Measurements from ENCODE around the gene CADM4.

The CADM4 gene

GRCh38 chr19:43673637-43674036 is 34.0 kb upstream of the CADM4 start:
- no peak overlapping the region for H3K27ac Mint-ChIP-seq
- ATAC-seq (ENCODE audit: low read depth) (no peak), DNase-seq (ENCODE audit: low spot score in 2 of 2) (no peak)
- H3K4me1 Mint-ChIP-seq = peaks cover 8% of the 10 kb centered on the region
- peaks cover 2% of the 10 kb centered on the region for H3K36me3 Mint-ChIP-seq
- no peak overlapping the region for H3K4me3 Mint-ChIP-seq
- H3K9me3 Mint-ChIP-seq = no peaks in the 10 kb centered on the region
- peaks cover 16% of the 10 kb centered on the region for H3K27me3 Mint-ChIP-seq

- Mint-ChIP-seq H3K27me3 (peaks cover 28% of the 10 kb centered on the region), H3K9me3 (peaks cover 6% of the 10 kb centered on the region), H3K4me1 (peaks cover 17% of the 10 kb centered on the region), H3K36me3 (peaks cover 5% of the 10 kb centered on the region), H3K27ac (no peak overlapping the region), H3K4me3 (no peak overlapping the region)
- DNase-seq (ENCODE audit: low spot score in 2 of 2) (no peak), ATAC-seq (ENCODE audit: low read depth) (no peak)
Observed at GRCh38 chr19:43672061-43672679, 32.5 kb upstream of the CADM4 start.

GRCh38 chr19:43668406-43669109 is 28.9 kb upstream of the CADM4 start:
- Mint-ChIP-seq H3K9me3 (peaks cover 6% of the 10 kb centered on the region), H3K4me3 (peak overlapping the region; percentile 76), H3K36me3 (peaks cover 3% of the 10 kb centered on the region), H3K4me1 (peaks cover 25% of the 10 kb centered on the region), H3K27ac (no peak overlapping the region), H3K27me3 (peaks cover 31% of the 10 kb centered on the region)
- ATAC-seq (ENCODE audit: low read depth) (peak; percentile 74), DNase-seq (ENCODE audit: low spot score in 2 of 2) (peak; percentile 74 to 75)

DNA sequence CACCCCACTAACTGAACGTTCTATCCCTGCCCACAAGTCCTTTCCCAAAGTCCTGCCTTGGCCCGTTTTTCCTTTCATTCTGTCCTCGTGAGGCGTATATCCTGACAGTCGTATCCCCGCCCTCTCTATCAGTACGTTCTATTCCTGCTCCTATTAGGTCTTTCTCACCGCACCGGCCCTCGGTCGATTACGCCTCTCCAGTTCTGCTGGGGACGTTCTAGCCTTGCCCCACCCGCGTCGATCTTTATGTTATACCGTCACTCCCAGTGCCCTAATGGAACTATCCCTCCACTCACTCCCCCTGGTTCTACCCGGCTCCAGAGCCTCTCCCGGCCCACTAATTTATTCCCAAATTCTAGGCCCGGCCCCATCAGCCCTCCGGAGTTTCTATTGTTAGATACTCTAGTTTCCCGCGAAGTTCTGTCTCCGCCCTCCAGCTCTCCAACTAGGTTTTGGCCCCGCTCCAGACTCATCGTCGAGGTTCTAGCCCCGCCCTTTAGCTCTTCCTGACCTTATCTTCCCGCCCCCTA is 28.3 kb upstream of the CADM4 start:
- Mint-ChIP-seq H3K4me1 (peaks cover 26% of the 10 kb centered on the region), H3K9me3 (peaks cover 6% of the 10 kb centered on the region), H3K4me3 (peak overlapping the region; percentile 76), H3K27me3 (peaks cover 31% of the 10 kb centered on the region), H3K36me3 (peaks cover 3% of the 10 kb centered on the region), H3K27ac (no peak overlapping the region)
- ATAC-seq (ENCODE audit: low read depth) = no peak
- DNase-seq (ENCODE audit: low spot score in 2 of 2) = no peak

GRCh38 chr19:43667126-43667875 is 27.7 kb upstream of the CADM4 start:
- no peak overlapping the region for H3K4me3 Mint-ChIP-seq
- peaks cover 32% of the 10 kb centered on the region for H3K27me3 Mint-ChIP-seq
- ATAC-seq (ENCODE audit: low read depth) (no peak), DNase-seq (ENCODE audit: low spot score in 2 of 2) (no peak)
- peaks cover 3% of the 10 kb centered on the region for H3K36me3 Mint-ChIP-seq
- H3K27ac Mint-ChIP-seq = no peak overlapping the region
- H3K9me3 Mint-ChIP-seq = peaks cover 6% of the 10 kb centered on the region
- H3K4me1 Mint-ChIP-seq = peaks cover 26% of the 10 kb centered on the region

DNA sequence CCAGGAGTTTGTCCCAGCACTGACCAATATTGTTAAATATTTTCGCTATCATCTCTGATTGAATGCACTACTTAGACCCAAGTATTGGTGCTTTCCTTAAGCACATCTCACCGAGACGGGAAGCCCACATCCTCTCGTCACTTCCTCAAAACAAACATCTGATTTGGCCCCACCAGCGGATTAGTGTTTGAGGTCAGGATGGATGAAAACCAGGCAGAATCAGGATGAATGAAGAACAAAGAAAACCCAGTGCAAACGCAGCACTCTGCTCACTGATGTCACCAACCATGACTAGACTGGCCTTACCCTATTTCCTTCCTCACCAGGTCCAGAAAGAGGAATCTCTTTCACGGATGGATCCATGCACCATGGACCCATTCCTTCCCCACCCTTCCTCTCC is 24.4 kb upstream of the CADM4 start:
- H3K9me3 Mint-ChIP-seq = peaks cover 7% of the 10 kb centered on the region
- peaks cover 23% of the 10 kb centered on the region for H3K4me1 Mint-ChIP-seq

DNA sequence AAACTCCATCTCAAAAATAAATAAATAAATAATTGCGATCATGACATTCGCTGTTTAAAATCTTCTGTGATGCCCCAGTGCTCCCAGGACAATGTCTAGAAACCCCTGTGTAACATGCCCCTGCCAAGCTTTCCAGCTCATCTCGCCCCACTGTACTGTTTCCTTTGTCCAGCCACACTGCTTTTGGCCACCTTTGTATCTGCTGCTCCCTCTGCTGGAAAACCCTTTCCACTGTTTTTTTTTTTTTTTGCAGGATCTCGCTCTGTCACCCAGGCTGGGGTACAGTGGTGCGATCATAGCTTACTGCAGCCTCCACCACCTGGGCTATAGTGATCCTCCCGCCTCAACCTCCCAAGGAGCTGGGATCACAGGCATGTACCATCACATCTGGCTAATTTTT is 22.8 kb upstream of the CADM4 start:
- H3K27ac Mint-ChIP-seq = no peak overlapping the region
- peaks cover 3% of the 10 kb centered on the region for H3K36me3 Mint-ChIP-seq
- H3K4me3 Mint-ChIP-seq = no peak overlapping the region
- peaks cover 5% of the 10 kb centered on the region for H3K9me3 Mint-ChIP-seq
- DNase-seq (ENCODE audit: low spot score in 2 of 2) (no peak), ATAC-seq (ENCODE audit: low read depth) (no peak)
- H3K27me3 Mint-ChIP-seq = peaks cover 17% of the 10 kb centered on the region
- H3K4me1 Mint-ChIP-seq = peaks cover 13% of the 10 kb centered on the region

More for the DNA sequence above, 24.4 kb upstream of the CADM4 start:
- Mint-ChIP-seq H3K27ac (no peak overlapping the region), H3K27me3 (peaks cover 25% of the 10 kb centered on the region), H3K36me3 (peaks cover 3% of the 10 kb centered on the region), H3K4me3 (no peak overlapping the region)
- ATAC-seq (ENCODE audit: low read depth) (peak; percentile 23), DNase-seq (ENCODE audit: low spot score in 2 of 2) (no peak)

DNA sequence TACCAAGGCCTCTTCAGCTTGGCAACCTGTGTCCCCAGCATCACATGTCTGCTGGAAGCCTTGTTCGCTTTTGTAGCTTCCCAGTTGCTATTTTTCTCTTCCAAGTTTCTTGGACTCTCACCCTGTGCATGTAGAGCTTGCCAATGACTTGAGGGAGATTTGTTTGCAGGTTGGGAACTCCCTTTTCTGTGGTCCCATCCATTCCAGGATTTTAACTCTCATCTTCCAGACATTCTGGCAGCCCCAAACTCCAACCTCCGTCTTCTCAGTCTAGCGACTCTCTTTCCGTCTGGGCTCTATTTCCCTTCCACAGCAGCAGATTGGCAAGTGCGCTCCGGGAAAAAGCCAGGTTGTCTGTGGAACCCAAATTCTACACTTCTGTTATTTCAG is 21.3 kb upstream of the CADM4 start:
- no peak overlapping the region for H3K27ac Mint-ChIP-seq
- H3K9me3 Mint-ChIP-seq = peaks cover 5% of the 10 kb centered on the region
- peaks cover 13% of the 10 kb centered on the region for H3K4me1 Mint-ChIP-seq
- ATAC-seq (ENCODE audit: low read depth) (no peak), DNase-seq (ENCODE audit: low spot score in 2 of 2) (no peak)
- H3K4me3 Mint-ChIP-seq = no peak overlapping the region
- peaks cover 15% of the 10 kb centered on the region for H3K27me3 Mint-ChIP-seq
- H3K36me3 Mint-ChIP-seq = peaks cover 3% of the 10 kb centered on the region

- H3K9me3 Mint-ChIP-seq = peaks cover 5% of the 10 kb centered on the region
- H3K36me3 Mint-ChIP-seq = peaks cover 3% of the 10 kb centered on the region
- H3K27ac Mint-ChIP-seq = no peak overlapping the region
- ATAC-seq (ENCODE audit: low read depth) (no peak), DNase-seq (ENCODE audit: low spot score in 2 of 2) (no peak)
- peaks cover 15% of the 10 kb centered on the region for H3K27me3 Mint-ChIP-seq
- H3K4me3 Mint-ChIP-seq = no peak overlapping the region
- peaks cover 13% of the 10 kb centered on the region for H3K4me1 Mint-ChIP-seq
Observed at GRCh38 chr19:43660301-43660970, 20.8 kb upstream of the CADM4 start.

DNA sequence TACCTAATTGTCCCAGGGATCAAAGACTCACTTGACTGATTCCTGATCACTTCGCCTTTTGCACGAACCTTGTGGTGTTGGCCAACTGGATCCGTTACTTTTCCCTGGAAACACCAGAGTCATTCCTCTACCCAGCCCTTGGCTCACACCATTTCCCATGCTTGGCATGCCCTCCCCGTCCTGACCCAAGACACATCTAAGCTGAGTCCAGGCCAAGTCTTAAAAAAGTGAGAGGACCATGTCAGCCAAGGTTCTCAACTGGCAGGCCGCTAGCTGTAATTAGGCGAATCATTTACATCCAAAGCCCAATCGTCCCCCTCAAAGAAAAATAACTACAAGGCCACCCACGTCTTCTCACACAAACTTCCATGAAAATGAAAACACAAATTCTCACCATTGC is 18.8 kb upstream of the CADM4 start:
- Mint-ChIP-seq H3K36me3 (peaks cover 3% of the 10 kb centered on the region), H3K4me1 (peaks cover under 1% of the 10 kb centered on the region), H3K9me3 (peaks cover 5% of the 10 kb centered on the region), H3K27me3 (peaks cover 7% of the 10 kb centered on the region), H3K4me3 (no peak overlapping the region), H3K27ac (no peak overlapping the region)
- DNase-seq (ENCODE audit: low spot score in 2 of 2) (no peak), ATAC-seq (ENCODE audit: low read depth) (no peak)

GRCh38 chr19:43658001-43658400 is 18.4 kb upstream of the CADM4 start:
- Mint-ChIP-seq H3K4me3 (no peak overlapping the region), H3K27ac (no peak overlapping the region), H3K9me3 (peaks cover 5% of the 10 kb centered on the region), H3K4me1 (no peaks in the 10 kb centered on the region), H3K27me3 (peaks cover 7% of the 10 kb centered on the region), H3K36me3 (peaks cover 3% of the 10 kb centered on the region)
- ATAC-seq (ENCODE audit: low read depth) = no peak
- no peak for DNase-seq (ENCODE audit: low spot score in 2 of 2)

DNA sequence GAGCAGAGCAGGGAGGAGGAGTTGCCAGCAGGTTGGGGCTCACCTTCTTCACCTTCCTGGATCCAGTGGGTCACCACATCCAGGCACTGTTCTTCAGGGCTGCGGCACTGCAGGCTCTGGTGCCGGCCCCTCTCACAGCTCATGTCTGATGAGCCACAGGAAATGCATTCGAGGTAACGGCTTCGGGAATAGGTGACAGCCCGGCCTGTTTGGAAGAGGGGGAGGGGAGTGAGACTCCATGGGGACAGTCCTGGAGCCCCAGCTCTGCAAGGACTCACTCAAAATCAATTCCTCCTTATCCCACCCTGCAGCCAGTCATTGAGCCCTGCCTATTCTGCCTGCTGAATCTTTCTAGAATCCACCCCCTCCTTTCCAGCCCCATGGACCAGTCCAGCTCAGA is 16.8 kb upstream of the CADM4 start:
- H3K27ac Mint-ChIP-seq = no peak overlapping the region
- H3K4me3 Mint-ChIP-seq = no peak overlapping the region
- H3K27me3 Mint-ChIP-seq = peaks cover 5% of the 10 kb centered on the region
- peaks cover 3% of the 10 kb centered on the region for H3K36me3 Mint-ChIP-seq
- H3K9me3 Mint-ChIP-seq = peaks cover 5% of the 10 kb centered on the region
- ATAC-seq (ENCODE audit: low read depth) (no peak), DNase-seq (ENCODE audit: low spot score in 2 of 2) (no peak)
- peaks cover 5% of the 10 kb centered on the region for H3K4me1 Mint-ChIP-seq

DNA sequence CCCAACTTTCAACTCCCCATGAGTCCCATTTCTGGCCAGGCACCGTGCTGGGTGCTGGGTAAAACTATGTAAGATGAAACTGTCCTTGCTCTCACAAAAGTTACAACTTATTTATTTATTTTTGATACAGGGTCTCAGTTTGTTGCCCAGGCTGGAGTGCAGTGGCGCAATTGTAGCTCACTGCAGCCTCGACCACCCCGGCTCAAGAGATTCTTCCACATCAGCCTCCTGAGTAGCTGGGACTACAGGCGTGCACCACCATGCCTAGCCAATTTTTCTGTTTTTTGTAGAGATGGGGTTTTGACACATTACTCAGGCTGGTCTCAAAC is 12.9 kb upstream of the CADM4 start:
- Mint-ChIP-seq H3K4me3 (no peak overlapping the region), H3K36me3 (no peaks in the 10 kb centered on the region), H3K9me3 (no peaks in the 10 kb centered on the region), H3K27ac (no peak overlapping the region), H3K27me3 (peaks cover 8% of the 10 kb centered on the region), H3K4me1 (peaks cover 5% of the 10 kb centered on the region)
- DNase-seq (ENCODE audit: low spot score in 2 of 2) (no peak), ATAC-seq (ENCODE audit: low read depth) (no peak)
